ENCODE data around the gene CFAP46. TPM values are rescaled to one million over a fixed set of nuclear protein-coding genes. Genes with fewer than 3 reads are reported as not detected.

Gene CFAP46
- polyA plus RNA-seq, 1 of the 3 experiments (the other 2 are of a cell fraction): 3.9 TPM

DNA sequence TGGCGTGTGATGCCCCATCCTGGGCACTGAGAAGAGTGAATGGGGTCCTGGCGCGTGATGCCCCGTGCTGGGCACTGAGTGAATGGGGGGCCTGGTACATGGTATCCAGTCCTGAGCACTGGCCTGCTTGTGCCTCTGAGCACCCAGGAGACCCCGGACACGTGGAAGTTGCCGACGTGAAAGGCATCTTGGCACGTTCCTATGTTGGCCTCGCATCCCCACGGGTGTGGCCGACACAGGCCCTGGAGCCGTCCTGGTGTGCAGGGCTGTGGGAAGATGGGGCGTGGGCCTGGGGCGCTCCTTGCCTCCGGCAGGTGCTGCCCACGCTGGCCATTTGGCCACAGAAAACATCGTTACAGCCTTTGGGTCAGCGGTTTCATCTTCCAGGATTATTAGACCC is 35.5 kb downstream of the CFAP46 start:
- H3K79me2 ChIP-seq (ENCODE audit: insufficient read depth): no peaks in the 10 kb centered on the region
- H4K20me1 ChIP-seq (ENCODE audit: insufficient read depth): no peaks in the 10 kb centered on the region
- H3K27ac ChIP-seq (ENCODE audit: low read depth in 2 of 2, low read length in 1 of 2): no peak overlapping the region
- ChIA-PET POLR2A (no interaction called here), CTCF (interaction anchor here (0.6 kb wide), 1 partner anchor 258 kb away, joined by 3 read pairs; no protein-coding TSS in a partner anchor)
- H3K9me2 ChIP-seq: no peaks in the 10 kb centered on the region
- DNase-seq: no peak
- no peak for TF ChIP-seq TAF1 (IDR thresholded peaks at IDR 0.05; ENCODE audit: borderline replicate concordance, low read depth, low read length)
- no peak for TF ChIP-seq MXI1 (IDR thresholded peaks at IDR 0.05; ENCODE audit: low read depth, low read length)
- no peak for TF ChIP-seq JUND (IDR thresholded peaks at IDR 0.05)
- TF ChIP-seq, protein P1, sequence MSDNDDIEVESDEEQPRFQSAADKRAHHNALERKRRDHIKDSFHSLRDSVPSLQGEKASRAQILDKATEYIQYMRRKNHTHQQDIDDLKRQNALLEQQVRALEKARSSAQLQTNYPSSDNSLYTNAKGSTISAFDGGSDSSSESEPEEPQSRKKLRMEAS (IDR thresholded peaks at IDR 0.05; ENCODE audit: low read depth): no peak
- no peak for TF ChIP-seq SMC3 (IDR thresholded peaks at IDR 0.05; ENCODE audit: low read depth, low read length)
- no peak for TF ChIP-seq GABPA (IDR thresholded peaks at IDR 0.05; ENCODE audit: low read depth)
- TF ChIP-seq, protein P2, sequence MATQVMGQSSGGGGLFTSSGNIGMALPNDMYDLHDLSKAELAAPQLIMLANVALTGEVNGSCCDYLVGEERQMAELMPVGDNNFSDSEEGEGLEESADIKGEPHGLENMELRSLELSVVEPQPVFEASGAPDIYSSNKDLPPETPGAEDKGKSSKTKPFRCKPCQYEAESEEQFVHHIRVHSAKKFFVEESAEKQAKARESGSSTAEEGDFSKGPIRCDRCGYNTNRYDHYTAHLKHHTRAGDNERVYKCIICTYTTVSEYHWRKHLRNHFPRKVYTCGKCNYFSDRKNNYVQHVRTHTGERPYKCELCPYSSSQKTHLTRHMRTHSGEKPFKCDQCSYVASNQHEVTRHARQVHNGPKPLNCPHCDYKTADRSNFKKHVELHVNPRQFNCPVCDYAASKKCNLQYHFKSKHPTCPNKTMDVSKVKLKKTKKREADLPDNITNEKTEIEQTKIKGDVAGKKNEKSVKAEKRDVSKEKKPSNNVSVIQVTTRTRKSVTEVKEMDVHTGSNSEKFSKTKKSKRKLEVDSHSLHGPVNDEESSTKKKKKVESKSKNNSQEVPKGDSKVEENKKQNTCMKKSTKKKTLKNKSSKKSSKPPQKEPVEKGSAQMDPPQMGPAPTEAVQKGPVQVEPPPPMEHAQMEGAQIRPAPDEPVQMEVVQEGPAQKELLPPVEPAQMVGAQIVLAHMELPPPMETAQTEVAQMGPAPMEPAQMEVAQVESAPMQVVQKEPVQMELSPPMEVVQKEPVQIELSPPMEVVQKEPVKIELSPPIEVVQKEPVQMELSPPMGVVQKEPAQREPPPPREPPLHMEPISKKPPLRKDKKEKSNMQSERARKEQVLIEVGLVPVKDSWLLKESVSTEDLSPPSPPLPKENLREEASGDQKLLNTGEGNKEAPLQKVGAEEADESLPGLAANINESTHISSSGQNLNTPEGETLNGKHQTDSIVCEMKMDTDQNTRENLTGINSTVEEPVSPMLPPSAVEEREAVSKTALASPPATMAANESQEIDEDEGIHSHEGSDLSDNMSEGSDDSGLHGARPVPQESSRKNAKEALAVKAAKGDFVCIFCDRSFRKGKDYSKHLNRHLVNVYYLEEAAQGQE (IDR thresholded peaks at IDR 0.05; ENCODE audit: low read depth, low read length): no peak
- no peak for TF ChIP-seq CHD2 (IDR thresholded peaks at IDR 0.05; ENCODE audit: low read length, partially characterized antibody)
- no peak for TF ChIP-seq TCF12 (IDR thresholded peaks at IDR 0.05)
- TF ChIP-seq, protein P3, sequence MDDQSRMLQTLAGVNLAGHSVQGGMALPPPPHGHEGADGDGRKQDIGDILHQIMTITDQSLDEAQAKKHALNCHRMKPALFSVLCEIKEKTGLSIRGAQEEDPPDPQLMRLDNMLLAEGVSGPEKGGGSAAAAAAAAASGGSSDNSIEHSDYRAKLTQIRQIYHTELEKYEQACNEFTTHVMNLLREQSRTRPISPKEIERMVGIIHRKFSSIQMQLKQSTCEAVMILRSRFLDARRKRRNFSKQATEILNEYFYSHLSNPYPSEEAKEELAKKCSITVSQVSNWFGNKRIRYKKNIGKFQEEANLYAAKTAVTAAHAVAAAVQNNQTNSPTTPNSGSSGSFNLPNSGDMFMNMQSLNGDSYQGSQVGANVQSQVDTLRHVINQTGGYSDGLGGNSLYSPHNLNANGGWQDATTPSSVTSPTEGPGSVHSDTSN (IDR thresholded peaks at IDR 0.05): no peak
- TF ChIP-seq, protein P4, sequence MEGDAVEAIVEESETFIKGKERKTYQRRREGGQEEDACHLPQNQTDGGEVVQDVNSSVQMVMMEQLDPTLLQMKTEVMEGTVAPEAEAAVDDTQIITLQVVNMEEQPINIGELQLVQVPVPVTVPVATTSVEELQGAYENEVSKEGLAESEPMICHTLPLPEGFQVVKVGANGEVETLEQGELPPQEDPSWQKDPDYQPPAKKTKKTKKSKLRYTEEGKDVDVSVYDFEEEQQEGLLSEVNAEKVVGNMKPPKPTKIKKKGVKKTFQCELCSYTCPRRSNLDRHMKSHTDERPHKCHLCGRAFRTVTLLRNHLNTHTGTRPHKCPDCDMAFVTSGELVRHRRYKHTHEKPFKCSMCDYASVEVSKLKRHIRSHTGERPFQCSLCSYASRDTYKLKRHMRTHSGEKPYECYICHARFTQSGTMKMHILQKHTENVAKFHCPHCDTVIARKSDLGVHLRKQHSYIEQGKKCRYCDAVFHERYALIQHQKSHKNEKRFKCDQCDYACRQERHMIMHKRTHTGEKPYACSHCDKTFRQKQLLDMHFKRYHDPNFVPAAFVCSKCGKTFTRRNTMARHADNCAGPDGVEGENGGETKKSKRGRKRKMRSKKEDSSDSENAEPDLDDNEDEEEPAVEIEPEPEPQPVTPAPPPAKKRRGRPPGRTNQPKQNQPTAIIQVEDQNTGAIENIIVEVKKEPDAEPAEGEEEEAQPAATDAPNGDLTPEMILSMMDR (IDR thresholded peaks at IDR 0.05): no peak
- no peak for TF ChIP-seq FOSL2 (IDR thresholded peaks at IDR 0.05; ENCODE audit: borderline replicate concordance, low read depth)
- TF ChIP-seq, protein P5, sequence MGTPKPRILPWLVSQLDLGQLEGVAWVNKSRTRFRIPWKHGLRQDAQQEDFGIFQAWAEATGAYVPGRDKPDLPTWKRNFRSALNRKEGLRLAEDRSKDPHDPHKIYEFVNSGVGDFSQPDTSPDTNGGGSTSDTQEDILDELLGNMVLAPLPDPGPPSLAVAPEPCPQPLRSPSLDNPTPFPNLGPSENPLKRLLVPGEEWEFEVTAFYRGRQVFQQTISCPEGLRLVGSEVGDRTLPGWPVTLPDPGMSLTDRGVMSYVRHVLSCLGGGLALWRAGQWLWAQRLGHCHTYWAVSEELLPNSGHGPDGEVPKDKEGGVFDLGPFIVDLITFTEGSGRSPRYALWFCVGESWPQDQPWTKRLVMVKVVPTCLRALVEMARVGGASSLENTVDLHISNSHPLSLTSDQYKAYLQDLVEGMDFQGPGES (IDR thresholded peaks at IDR 0.05; ENCODE audit: low read depth, low read length): no peak
- TF ChIP-seq, protein P6, sequence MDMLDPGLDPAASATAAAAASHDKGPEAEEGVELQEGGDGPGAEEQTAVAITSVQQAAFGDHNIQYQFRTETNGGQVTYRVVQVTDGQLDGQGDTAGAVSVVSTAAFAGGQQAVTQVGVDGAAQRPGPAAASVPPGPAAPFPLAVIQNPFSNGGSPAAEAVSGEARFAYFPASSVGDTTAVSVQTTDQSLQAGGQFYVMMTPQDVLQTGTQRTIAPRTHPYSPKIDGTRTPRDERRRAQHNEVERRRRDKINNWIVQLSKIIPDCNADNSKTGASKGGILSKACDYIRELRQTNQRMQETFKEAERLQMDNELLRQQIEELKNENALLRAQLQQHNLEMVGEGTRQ (IDR thresholded peaks at IDR 0.05; ENCODE audit: borderline replicate concordance, low read depth, low read length): no peak
- TF ChIP-seq NRF1 (IDR thresholded peaks at IDR 0.05; ENCODE audit: low read depth, low read length): no peak
- TF ChIP-seq MEF2A (IDR thresholded peaks at IDR 0.05; ENCODE audit: borderline replicate concordance, low read depth): no peak
- TF ChIP-seq FOXM1 (IDR thresholded peaks at IDR 0.05; ENCODE audit: low read depth): no peak
- no peak overlapping the region for H3K4me3 ChIP-seq (ENCODE audit: low read depth in 2 of 2, low read length in 1 of 2)
- no peaks in the 10 kb centered on the region for H3K27me3 ChIP-seq (ENCODE audit: insufficient read depth)
- no peak overlapping the region for H3K4me2 ChIP-seq
- no peaks in the 10 kb centered on the region for H3K4me1 ChIP-seq (ENCODE audit: control insufficient read depth in 1 of 2, insufficient read depth in 2 of 2, low read depth in 1 of 2, low read length in 1 of 2)
- H3F3A ChIP-seq (replicated peaks; ENCODE audit: insufficient read depth): no peaks in the 10 kb centered on the region
- no peak overlapping the region for H3K9ac ChIP-seq
- no peaks in the 10 kb centered on the region for H3K36me3 ChIP-seq (replicated peaks in 1 of 2; ENCODE audit: control insufficient read depth in 1 of 2, insufficient read depth in 2 of 2, low read length in 1 of 2)
- WGBS (ENCODE audit: low lambda C conversion rate): 85% methylated on average over 7 of the region's 19 CpGs
- H3K9me3 ChIP-seq: no peaks in the 10 kb centered on the region
- H2AFZ ChIP-seq (ENCODE audit: low read depth): no peak overlapping the region
